ENCODE results near the gene ZNF335. TPM values are rescaled to one million over a fixed set of nuclear protein-coding genes. Genes with fewer than 3 reads are reported as not detected.

Gene ZNF335
- total and polyA plus RNA-seq, 2 donors (not counting 3 experiments of a cell fraction or from before 2014, with no cell fraction given): 17.3 to 22.8 TPM

GRCh38 chr20:46010491-46011391, 38.7 kb upstream of the ZNF335 start:
- dilution Hi-C loops (cut with MboI; ENCODE audit: extremely low pct_ligation_motif_present, low sequenced_read_pairs) (no loop called here), intact Hi-C loops (cut with micrococcal nuclease) (loop anchor here (2.0 kb wide), 1 partner anchor 24 kb away; no protein-coding TSS in a partner anchor)
- no peak for DNase-seq (ENCODE audit: low read depth, low spot score)
- TF ChIP-seq POLR2A (IDR thresholded peaks at IDR 0.05; ENCODE audit: low read depth, low read length): no peak
- peak; percentile 97 for TF ChIP-seq EZH2 (IDR thresholded peaks at IDR 0.05; ENCODE audit: borderline replicate concordance, low read depth, low read length, severe bottlenecking)
- no peak for TF ChIP-seq MAX (IDR thresholded peaks at IDR 0.05; ENCODE audit: insufficient read depth, insufficient read length)
- no peak for TF ChIP-seq GATA2 (IDR thresholded peaks at IDR 0.05; ENCODE audit: insufficient read depth, insufficient read length, low read depth, low read length)
- no peak for TF ChIP-seq FOS (IDR thresholded peaks at IDR 0.05; ENCODE audit: borderline replicate concordance, insufficient read depth, low read length)
- TF ChIP-seq, protein P1, sequence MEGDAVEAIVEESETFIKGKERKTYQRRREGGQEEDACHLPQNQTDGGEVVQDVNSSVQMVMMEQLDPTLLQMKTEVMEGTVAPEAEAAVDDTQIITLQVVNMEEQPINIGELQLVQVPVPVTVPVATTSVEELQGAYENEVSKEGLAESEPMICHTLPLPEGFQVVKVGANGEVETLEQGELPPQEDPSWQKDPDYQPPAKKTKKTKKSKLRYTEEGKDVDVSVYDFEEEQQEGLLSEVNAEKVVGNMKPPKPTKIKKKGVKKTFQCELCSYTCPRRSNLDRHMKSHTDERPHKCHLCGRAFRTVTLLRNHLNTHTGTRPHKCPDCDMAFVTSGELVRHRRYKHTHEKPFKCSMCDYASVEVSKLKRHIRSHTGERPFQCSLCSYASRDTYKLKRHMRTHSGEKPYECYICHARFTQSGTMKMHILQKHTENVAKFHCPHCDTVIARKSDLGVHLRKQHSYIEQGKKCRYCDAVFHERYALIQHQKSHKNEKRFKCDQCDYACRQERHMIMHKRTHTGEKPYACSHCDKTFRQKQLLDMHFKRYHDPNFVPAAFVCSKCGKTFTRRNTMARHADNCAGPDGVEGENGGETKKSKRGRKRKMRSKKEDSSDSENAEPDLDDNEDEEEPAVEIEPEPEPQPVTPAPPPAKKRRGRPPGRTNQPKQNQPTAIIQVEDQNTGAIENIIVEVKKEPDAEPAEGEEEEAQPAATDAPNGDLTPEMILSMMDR (IDR thresholded peaks at IDR 0.05; ENCODE audit: extremely low read depth in 1 of 2, insufficient read depth in 1 of 2, low read depth in 1 of 2, low read length in 2 of 2): no peak
- no peak for TF ChIP-seq POLR2AphosphoS5 (IDR thresholded peaks at IDR 0.05; ENCODE audit: insufficient read depth, low read depth, low read length)
- no peak for TF ChIP-seq JUN (IDR thresholded peaks at IDR 0.05; ENCODE audit: borderline replicate concordance, insufficient read depth, insufficient read length, low read depth)
- no peak for TF ChIP-seq MYC (IDR thresholded peaks at IDR 0.05; ENCODE audit: low read depth, low read length)
- no peaks in the 10 kb centered on the region for H3K9me3 ChIP-seq (replicated peaks; ENCODE audit: control insufficient read depth, insufficient read depth, low read length)
- H3K4me2 ChIP-seq (ENCODE audit: insufficient read depth, low read length): no peak overlapping the region
- H3K4me1 ChIP-seq (ENCODE audit: control insufficient read depth, extremely low read depth, insufficient read depth, low read length): peaks cover 4% of the 10 kb centered on the region
- no peaks in the 10 kb centered on the region for H4K20me1 ChIP-seq (replicated peaks; ENCODE audit: control insufficient read depth, extremely low read depth, insufficient read depth, low read length)
- no peak overlapping the region for H3K9ac ChIP-seq (replicated peaks; ENCODE audit: extremely low read depth, insufficient read depth, low read length)
- H3K9me1 ChIP-seq (replicated peaks; ENCODE audit: control insufficient read depth, extremely low read depth, insufficient read depth, low read length): no peaks in the 10 kb centered on the region
- H3K36me3 ChIP-seq (ENCODE audit: control insufficient read depth in 2 of 2, extremely low read depth in 1 of 2, insufficient read depth in 2 of 2, low read length in 2 of 2): no peaks in the 10 kb centered on the region
- no TSS peak for BruUV-seq (replicated peaks)
- no peaks in the 10 kb centered on the region for H3K79me2 ChIP-seq (ENCODE audit: control insufficient read depth, insufficient read depth, low read length)
- no peak overlapping the region for H2AFZ ChIP-seq (ENCODE audit: low read depth, low read length)
- no peak for FAIRE-seq
- CTCF ChIA-PET: interaction anchor here (1.3 to 2.8 kb wide), 3 partner anchors 22 to 47 kb away, joined by 8 to 29 read pairs (median 20); no protein-coding TSS in a partner anchor
- peaks cover 47 to 48% of the 10 kb centered on the region in 2 experiments for H3K27me3 ChIP-seq (ENCODE audit: control insufficient read depth in 2 of 2, insufficient read depth in 2 of 2, low read length in 2 of 2)
- H3K27ac ChIP-seq (ENCODE audit: insufficient read depth, low read depth, low read length): no peak overlapping the region
- peak overlapping the region in 1 of 3 experiments; percentile 4 for H3K4me3 ChIP-seq (replicated peaks in 1 of 3; ENCODE audit: insufficient read depth in 1 of 3, low read depth in 1 of 3, low read length in 3 of 3)
- POLR2A ChIA-PET: no interaction called here
